Activated CD8-positive, alpha-beta memory T cell treated with anti-CD3 and anti-CD28 coated beads for 36 hours (primary cell): ENCODE data around the gene SCYGR8. TPM values are rescaled to one million over a fixed set of nuclear protein-coding genes. Genes with fewer than 3 reads are reported as not detected.

ENCODE experiments used
- CTCF ChIA-PET: fragments of 350-600 bp; sonication (Branson Sonifier 250); formaldehyde crosslinking; loops from one replicate; lab custom pipeline; 2021; ENCODE audit warnings: antibody characterized with exemption; lab: Charles Lee
- POLR2A ChIA-PET: fragments of 350-600 bp; sonication (Branson Sonifier 250); formaldehyde crosslinking; loops from one replicate; lab custom pipeline; 2021; ENCODE audit warnings: antibody characterized with exemption; lab: Charles Lee
- total RNA-seq, 2 experiments: library from RNA; stranded (reverse); gene quantifications; one replicate each; pipeline ENCODE4 v1.2.3, GENCODE V29; 2021

The SCYGR8 gene
- total RNA-seq, 2 experiments from 2014 or later, result not detected

DNA sequence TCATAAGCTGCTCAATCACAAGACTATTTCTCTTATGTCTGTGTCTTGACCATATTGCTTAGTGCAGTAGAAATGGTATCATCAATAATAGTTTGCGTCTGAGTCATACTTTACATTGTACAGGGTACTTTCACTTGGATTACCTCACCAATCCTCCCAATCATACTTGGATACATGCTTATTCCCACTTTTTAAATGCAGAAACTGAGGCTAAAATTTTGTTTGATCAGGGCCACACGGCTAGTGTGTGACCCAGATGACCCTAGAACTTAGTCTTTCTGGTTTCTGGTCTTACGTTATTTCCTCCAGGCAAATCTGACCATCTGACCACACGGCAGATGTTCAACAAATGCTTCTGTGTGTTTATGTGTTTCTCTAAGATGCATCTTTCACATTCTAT, 44.1 kb downstream of the SCYGR8 start:
- ChIA-PET POLR2A (no interaction called here), CTCF (no interaction called here)

DNA sequence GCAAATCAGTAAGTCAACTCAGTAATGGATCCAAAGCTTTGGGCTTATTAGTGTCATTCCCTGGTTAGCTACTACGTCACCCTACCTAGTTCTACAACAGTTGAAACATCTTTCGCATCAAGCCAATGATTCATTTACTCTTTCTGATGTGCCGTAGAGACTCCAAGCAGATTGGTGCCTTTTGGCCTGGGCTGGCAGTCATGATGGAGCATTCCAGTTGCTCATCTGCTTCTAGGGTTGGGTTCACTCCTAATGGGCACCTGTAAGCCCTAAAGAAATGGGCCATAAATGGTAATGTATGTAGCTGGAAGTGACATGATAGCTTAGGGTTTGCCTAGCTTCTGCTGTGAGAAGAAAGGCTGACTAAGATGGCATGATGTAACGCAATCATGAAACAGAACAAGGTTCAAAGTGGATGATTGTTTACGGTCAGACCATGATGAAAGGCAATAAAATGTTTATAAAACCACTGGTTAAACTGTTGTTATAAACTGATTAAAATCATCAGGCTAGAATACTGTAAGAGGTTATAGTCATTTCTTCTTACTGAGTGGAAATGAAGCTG, 47.5 kb downstream of the SCYGR8 start:
- CTCF ChIA-PET, result interaction anchor here (1.1 kb wide), 1 partner anchor 10 kb away, joined by 3 read pairs; no protein-coding TSS in a partner anchor
- POLR2A ChIA-PET, result no interaction called here

Other genes starting within 250 kb of the SCYGR8 start
- not detected for gene SCYGR2, start 147.0 kb upstream of the SCYGR8 start, total RNA-seq
- not detected for gene SCYGR3, start 131.1 kb upstream of the SCYGR8 start, total RNA-seq
- gene SCYGR4, start 128.4 kb upstream of the SCYGR8 start, total RNA-seq, result not detected
- gene SCYGR5, start 79.1 kb upstream of the SCYGR8 start, total RNA-seq, result not detected
- not detected for gene SLC19A3, start 27.9 kb upstream of the SCYGR8 start, total RNA-seq
- gene SCYGR6, start 21.1 kb upstream of the SCYGR8 start, total RNA-seq, result not detected
- gene SCYGR7, start 17.6 kb upstream of the SCYGR8 start, total RNA-seq, result not detected
- 1 to 10 TPM; 5.7 to 6.0 TPM for gene CCL20, start 67.9 kb downstream of the SCYGR8 start, total RNA-seq
- not detected for gene DAW1, start 125.7 kb downstream of the SCYGR8 start, total RNA-seq